H9 (cell line): Measurements from ENCODE around the gene GOLGA3. TPM values are rescaled to one million over a fixed set of nuclear protein-coding genes. Genes with fewer than 3 reads are reported as not detected.

Experiments used
- DNase-seq: peaks from one replicate; pipeline ENCODE4 v3.0.0-alpha.2; 2017
- H2AFZ ChIP-seq: one replicate; pipeline ENCODE4 v1.6.1; 2013; ENCODE audit warnings: mild to moderate bottlenecking, low read length, control low read depth, moderate library complexity
- H2AK5ac ChIP-seq: 2 replicates; pipeline ENCODE4 v1.6.1; 2013; ENCODE audit warnings: low read length, control low read depth, mixed read lengths; ENCODE audit not compliant: insufficient read length
- H2BK120ac ChIP-seq: one replicate; pipeline ENCODE4 v1.6.1; 2013; ENCODE audit warnings: low read depth, mild to moderate bottlenecking, low read length, control low read depth, inconsistent platforms; ENCODE audit not compliant: poor library complexity, severe bottlenecking
- H2BK12ac ChIP-seq: 2 replicates; pipeline ENCODE4 v1.6.1; 2013; ENCODE audit warnings: low read length, control low read depth, mixed read lengths, low read depth; ENCODE audit not compliant: insufficient read length
- H2BK15ac ChIP-seq: 2 replicates; pipeline ENCODE4 v1.6.1; 2013; ENCODE audit warnings: low read depth, low read length, control low read depth
- H2BK20ac ChIP-seq: one replicate; pipeline ENCODE4 v1.6.1; 2013; ENCODE audit warnings: low read depth, mild to moderate bottlenecking, low read length, control low read depth, inconsistent platforms; ENCODE audit not compliant: poor library complexity, severe bottlenecking
- H2BK5ac ChIP-seq: 2 replicates; pipeline ENCODE4 v1.6.1; 2013; ENCODE audit warnings: low read length, control low read depth, mixed read lengths; ENCODE audit not compliant: insufficient read length
- H3K14ac ChIP-seq: 2 replicates; pipeline ENCODE4 v1.6.1; 2013; ENCODE audit warnings: low read length, control low read depth; ENCODE audit not compliant: insufficient read depth
- H3K18ac ChIP-seq: 2 replicates; pipeline ENCODE4 v1.6.1; 2013; ENCODE audit warnings: low read depth, mild to moderate bottlenecking, mixed read lengths, low read length, control low read depth; ENCODE audit not compliant: insufficient read length
- H3K23ac ChIP-seq: 2 replicates; pipeline ENCODE4 v1.6.1; 2013; ENCODE audit warnings: low read length, control low read depth, mixed read lengths, low read depth; ENCODE audit not compliant: insufficient read length
- H3K23me2 ChIP-seq: 2 replicates; pipeline ENCODE4 v1.6.1; 2013; ENCODE audit warnings: low read depth, mild to moderate bottlenecking, mixed read lengths, low read length, control low read depth; ENCODE audit not compliant: insufficient read length, poor library complexity, severe bottlenecking
- H3K27ac ChIP-seq: 2 replicates; pipeline ENCODE4 v1.5.1; 2013; ENCODE audit warnings: low read length, control low read depth, mixed read lengths, low read depth; ENCODE audit not compliant: insufficient read length
- H3K27me3 ChIP-seq: 2 replicates; pipeline ENCODE4 v1.6.1; 2013; ENCODE audit warnings: low read length, control low read depth, inconsistent platforms; ENCODE audit not compliant: insufficient read depth
- H3K4ac ChIP-seq: 2 replicates; pipeline ENCODE4 v1.6.1; 2013; ENCODE audit warnings: low read depth, mild to moderate bottlenecking, control low read depth, inconsistent platforms, low read length, moderate library complexity
- H3K4me1 ChIP-seq: 2 replicates; pipeline ENCODE4 v1.6.1; 2013; ENCODE audit warnings: low read length, control low read depth, inconsistent platforms; ENCODE audit not compliant: insufficient read depth
- H3K4me2 ChIP-seq: 2 replicates; pipeline ENCODE4 v1.6.1; 2013; ENCODE audit warnings: low read length, control low read depth, mixed read lengths; ENCODE audit not compliant: insufficient read length, insufficient read depth
- H3K56ac ChIP-seq: 2 replicates; pipeline ENCODE4 v1.6.1; 2013; ENCODE audit warnings: low read depth, mild to moderate bottlenecking, mixed read lengths, low read length, control low read depth; ENCODE audit not compliant: insufficient read length
- H3K79me1 ChIP-seq: 2 replicates; pipeline ENCODE4 v1.6.1; 2013; ENCODE audit warnings: low read depth, mild to moderate bottlenecking, moderate library complexity, low read length, control low read depth, inconsistent platforms; ENCODE audit not compliant: insufficient read depth, poor library complexity, severe bottlenecking
- H3K79me2 ChIP-seq: 2 replicates; pipeline ENCODE4 v1.6.1; 2013; ENCODE audit warnings: low read length, control low read depth, inconsistent platforms; ENCODE audit not compliant: insufficient read depth
- H3K9ac ChIP-seq: 2 replicates; pipeline ENCODE4 v1.6.1; 2013; ENCODE audit warnings: low read length, control low read depth, mixed read lengths; ENCODE audit not compliant: insufficient read length; ENCODE audit errors: extremely low read depth
- H3K9me3 ChIP-seq: one replicate; pipeline ENCODE4 v1.6.1; 2013; ENCODE audit warnings: low read depth, low read length, inconsistent platforms; ENCODE audit not compliant: control insufficient read depth
- H3T11ph ChIP-seq: one replicate; pipeline ENCODE4 v1.6.1; 2013; ENCODE audit warnings: mild to moderate bottlenecking, low read length, control low read depth, inconsistent platforms
- H4K20me1 ChIP-seq: one replicate; pipeline ENCODE4 v1.6.1; 2013; ENCODE audit not compliant: control insufficient read depth, insufficient read length, insufficient read depth
- H4K5ac ChIP-seq: 2 replicates; pipeline ENCODE4 v1.6.1; 2013; ENCODE audit warnings: low read depth, mild to moderate bottlenecking, mixed read lengths, low read length, control low read depth; ENCODE audit not compliant: insufficient read length
- H4K8ac ChIP-seq: replicated peaks from 2 replicates; pipeline ENCODE4 v1.6.1; 2013; ENCODE audit warnings: low read length, control low read depth, mixed read lengths, low read depth; ENCODE audit not compliant: insufficient read length
- H4K91ac ChIP-seq: 2 replicates; pipeline ENCODE4 v1.6.1; 2013; ENCODE audit warnings: low read depth, mild to moderate bottlenecking, moderate library complexity, mixed read lengths, low read length, control low read depth; ENCODE audit not compliant: insufficient read length
- H3K27ac Mint-ChIP-seq, 3 experiments: 2 replicates in 2 of 3; 3 replicates in 1 of 3; pipeline ENCODE4 v1.8.0; 2020 to 2021; ENCODE audit warnings: mixed read lengths in 3 of 3, mild to moderate bottlenecking in 1 of 3, moderate library complexity in 1 of 3
- H3K27me3 Mint-ChIP-seq: 2 replicates; pipeline ENCODE4 v1.8.0; 2021; ENCODE audit warnings: low read depth, mild to moderate bottlenecking, moderate library complexity, mixed read lengths
- H3K36me3 Mint-ChIP-seq, 3 experiments: 2 replicates in 2 of 3; 3 replicates in 1 of 3; pipeline ENCODE4 v1.8.0; 2020 to 2021; ENCODE audit warnings: low read depth in 3 of 3, mixed read lengths in 3 of 3; ENCODE audit not compliant: insufficient read depth in 1 of 3
- H3K4me1 Mint-ChIP-seq, 2 experiments: 2 replicates each; pipeline ENCODE4 v1.8.0; 2020; ENCODE audit warnings: mixed read lengths in 2 of 2
- H3K4me3 Mint-ChIP-seq, 2 experiments: 2 replicates in 1 of 2; 3 replicates in 1 of 2; pipeline ENCODE4 v1.8.0; 2020 to 2021; ENCODE audit warnings: mild to moderate bottlenecking in 2 of 2, mixed read lengths in 2 of 2, moderate library complexity in 1 of 2
- H3K9me3 Mint-ChIP-seq, 2 experiments: 2 replicates in 1 of 2; 3 replicates in 1 of 2; pipeline ENCODE4 v1.8.0; 2020; ENCODE audit warnings: mild to moderate bottlenecking in 2 of 2, mixed read lengths in 2 of 2, moderate library complexity in 1 of 2
- WGBS: extraction: QIAGEN DNeasy Blood & Tissue Kit; methylation state at CpG from one replicate; pipeline ENCODE4 v1.1.7; 2013; ENCODE audit warnings: missing lambda C conversion rate, low lambda C conversion rate, mixed read lengths; ENCODE audit not compliant: insufficient read length; ENCODE audit errors: extremely low coverage; 5-methylcytosine and 5-hydroxymethylcytosine counted together
- total RNA-seq: library from RNA; stranded (reverse); gene quantifications from 2 replicates; pipeline ENCODE4 v1.2.1, GENCODE V29; 2021
- TF ChIP-seq, protein P1 (sequence below): fragments of 200-600 bp; sonication (generic); conservative IDR thresholded peaks from 3 replicates; pipeline ENCODE4 v1.8.0; 2021; ENCODE audit warnings: antibody characterized with exemption, mild to moderate bottlenecking

GOLGA3 gene
- total RNA-seq, 1 experiment from 2014 or later = 40.1 TPM

- H3K23me2 ChIP-seq = no peaks in the 10 kb centered on the region
- H3K27me3 Mint-ChIP-seq = no peaks in the 10 kb centered on the region; the same call in 1 of the 2 replicates
- no peak overlapping the region for H3K56ac ChIP-seq
- TF ChIP-seq, protein P1, sequence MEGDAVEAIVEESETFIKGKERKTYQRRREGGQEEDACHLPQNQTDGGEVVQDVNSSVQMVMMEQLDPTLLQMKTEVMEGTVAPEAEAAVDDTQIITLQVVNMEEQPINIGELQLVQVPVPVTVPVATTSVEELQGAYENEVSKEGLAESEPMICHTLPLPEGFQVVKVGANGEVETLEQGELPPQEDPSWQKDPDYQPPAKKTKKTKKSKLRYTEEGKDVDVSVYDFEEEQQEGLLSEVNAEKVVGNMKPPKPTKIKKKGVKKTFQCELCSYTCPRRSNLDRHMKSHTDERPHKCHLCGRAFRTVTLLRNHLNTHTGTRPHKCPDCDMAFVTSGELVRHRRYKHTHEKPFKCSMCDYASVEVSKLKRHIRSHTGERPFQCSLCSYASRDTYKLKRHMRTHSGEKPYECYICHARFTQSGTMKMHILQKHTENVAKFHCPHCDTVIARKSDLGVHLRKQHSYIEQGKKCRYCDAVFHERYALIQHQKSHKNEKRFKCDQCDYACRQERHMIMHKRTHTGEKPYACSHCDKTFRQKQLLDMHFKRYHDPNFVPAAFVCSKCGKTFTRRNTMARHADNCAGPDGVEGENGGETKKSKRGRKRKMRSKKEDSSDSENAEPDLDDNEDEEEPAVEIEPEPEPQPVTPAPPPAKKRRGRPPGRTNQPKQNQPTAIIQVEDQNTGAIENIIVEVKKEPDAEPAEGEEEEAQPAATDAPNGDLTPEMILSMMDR = no peak
- H3K14ac ChIP-seq = no peak overlapping the region
- no peak overlapping the region for H2AK5ac ChIP-seq
- H4K8ac ChIP-seq = no peak overlapping the region
- no peak overlapping the region for H3K4me2 ChIP-seq
- H2BK20ac ChIP-seq = no peak overlapping the region
- no peaks in the 10 kb centered on the region for H3K79me2 ChIP-seq
- H3K36me3 Mint-ChIP-seq = peaks cover 67 to 82% (median 81%) of the 10 kb centered on the region in 3 experiments
- no peak overlapping the region for H3K4me3 Mint-ChIP-seq
- H3K79me1 ChIP-seq = no peaks in the 10 kb centered on the region
- no peak overlapping the region for H2BK15ac ChIP-seq
- H3T11ph ChIP-seq = no peak overlapping the region
- no peak for DNase-seq
- no peak overlapping the region for H2BK12ac ChIP-seq
- H2BK5ac ChIP-seq = no peak overlapping the region
- H3K4me1 ChIP-seq = no peaks in the 10 kb centered on the region
- no peak overlapping the region for H2BK120ac ChIP-seq
- no peaks in the 10 kb centered on the region for H3K27me3 ChIP-seq
- H3K4ac ChIP-seq = no peak overlapping the region
- no peak overlapping the region for H3K18ac ChIP-seq
- no peak overlapping the region for H4K5ac ChIP-seq
- no peak overlapping the region for H3K9ac ChIP-seq
- no peak overlapping the region for H3K23ac ChIP-seq
- H2AFZ ChIP-seq = no peak overlapping the region
- no peak overlapping the region for H3K27ac ChIP-seq
- no CpG with 5 or more reads among the region's 8 CpGs for WGBS
- no peak overlapping the region for H3K27ac Mint-ChIP-seq
- H4K20me1 ChIP-seq = no peaks in the 10 kb centered on the region
- H3K9me3 Mint-ChIP-seq = peaks cover 14 to 18% of the 10 kb centered on the region in 2 experiments
- H4K91ac ChIP-seq = no peak overlapping the region
- H3K4me1 Mint-ChIP-seq = no peaks in the 10 kb centered on the region
- H3K9me3 ChIP-seq = no peaks in the 10 kb centered on the region
These were observed 15.9 kb downstream of the GOLGA3 start for GRCh38 chr12:132812631-132813305.
